Myometrial cell (primary cell): ENCODE results near the gene RNF38. TPM values are rescaled to one million over a fixed set of nuclear protein-coding genes. Genes with fewer than 3 reads are reported as not detected.

Experiments
- total RNA-seq: library from RNA; depleted of rRNA; stranded (reverse); fragments of >200 nt; gene quantifications from 2 replicates; pipeline ENCODE4 v1.2.3, GENCODE V29; 2015

Gene RNF38
- 4.9 and 6.2 TPM in 2 replicates for total RNA-seq

GRCh38 chr9:36399980-36400331, at the start of gene RNF38:
Gene RNF38, minus strand, starts transcription at chr9:36400269. Its CDS starts 161 bp downstream, at chr9:36400108.

Other genes with a start within 250 kb of the RNF38 start
- gene CCIN, start 230.9 kb downstream of the RNF38 start, total RNA-seq: 0.71 and 1.2 TPM in 2 replicates
- 247 and 311 TPM in 2 replicates for gene CLTA, start 209.3 kb downstream of the RNF38 start, total RNA-seq
- 30.0 and 30.8 TPM in 2 replicates for gene GNE, start 141.8 kb downstream of the RNF38 start, total RNA-seq
- 33.4 and 39.9 TPM in 2 replicates for gene MELK, start 172.6 kb upstream of the RNF38 start, total RNA-seq